Keratinocyte (primary cell): ENCODE data around the gene GNAT3. TPM values are rescaled to one million over a fixed set of nuclear protein-coding genes. Genes with fewer than 3 reads are reported as not detected.

Source experiments
- DNase-seq: peaks from one replicate; pipeline ENCODE4 v3.0.0-alpha.2; 2011; ENCODE audit warnings: low read depth, missing footprints, low spot score
- FAIRE-seq: peaks from 2 replicates; lab custom pipeline; 2011; peaks lifted over from hg19 to GRCh38; lab: Jason Lieb, UNC
- H2AFZ ChIP-seq: 2 replicates; pipeline ENCODE4 v1.6.0; 2012; ENCODE audit warnings: low read length, control low read depth, inconsistent platforms; ENCODE audit not compliant: control insufficient read depth
- H3K27ac ChIP-seq: 2 replicates; pipeline ENCODE4 v1.5.1; 2011; ENCODE audit warnings: low read length; ENCODE audit not compliant: control insufficient read depth, insufficient read depth
- H3K27me3 ChIP-seq: 3 replicates; pipeline ENCODE4 v1.6.0; 2011; ENCODE audit warnings: low read length; ENCODE audit not compliant: control insufficient read depth, insufficient read depth; ENCODE audit errors: extremely low read depth
- H3K36me3 ChIP-seq, 2 experiments: 2 replicates in 1 of 2; 3 replicates in 1 of 2; pipeline ENCODE4 v1.5.1; 2011; ENCODE audit warnings: low read length in 2 of 2, mild to moderate bottlenecking in 1 of 2; ENCODE audit not compliant: control insufficient read depth in 2 of 2, insufficient read depth in 2 of 2; ENCODE audit errors: extremely low read depth in 1 of 2
- H3K4me1 ChIP-seq: 3 replicates; pipeline ENCODE4 v1.5.1; 2011; ENCODE audit warnings: low read length; ENCODE audit not compliant: control insufficient read depth, insufficient read depth; ENCODE audit errors: extremely low read depth
- H3K4me2 ChIP-seq: 3 replicates; pipeline ENCODE4 v1.6.0; 2011; ENCODE audit warnings: low read depth, low read length; ENCODE audit not compliant: control insufficient read depth, insufficient read depth; ENCODE audit errors: extremely low read depth
- H3K4me3 ChIP-seq, 3 experiments: fragments of 200-600 bp in 1 of 3; sonication (generic) in 1 of 3; 2 replicates in 2 of 3; 3 replicates in 1 of 3; pipeline ENCODE4 v1.5.1; 2011 to 2016; ENCODE audit warnings: low read length in 3 of 3, mild to moderate bottlenecking in 3 of 3, control low read depth in 2 of 3, inconsistent platforms in 1 of 3, low read depth in 1 of 3, mixed read lengths in 1 of 3, mixed run types in 1 of 3, moderate library complexity in 1 of 3; ENCODE audit not compliant: control insufficient read depth in 2 of 3, insufficient read depth in 2 of 3; ENCODE audit errors: extremely low read depth in 1 of 3
- H3K79me2 ChIP-seq: 2 replicates; pipeline ENCODE4 v1.6.0; 2012; ENCODE audit warnings: low read length; ENCODE audit not compliant: control insufficient read depth, insufficient read depth
- H3K9ac ChIP-seq: 3 replicates; pipeline ENCODE4 v1.6.0; 2011; ENCODE audit warnings: low read length; ENCODE audit not compliant: control insufficient read depth, insufficient read depth; ENCODE audit errors: extremely low read depth
- H3K9me1 ChIP-seq: 3 replicates; pipeline ENCODE4 v1.6.0; 2011; ENCODE audit warnings: low read length; ENCODE audit not compliant: control insufficient read depth, insufficient read depth; ENCODE audit errors: extremely low read depth
- H3K9me3 ChIP-seq: 2 replicates; pipeline ENCODE4 v1.5.1; 2012; ENCODE audit warnings: low read depth, low read length; ENCODE audit not compliant: control insufficient read depth
- H4K20me1 ChIP-seq: 3 replicates; pipeline ENCODE4 v1.6.0; 2011; ENCODE audit warnings: low read length; ENCODE audit not compliant: control insufficient read depth, insufficient read depth; ENCODE audit errors: extremely low read depth
- EZH2 ChIP-seq: IDR thresholded peaks from one replicate; pipeline ENCODE4 v1.6.1; 2012; ENCODE audit warnings: inconsistent platforms, mild to moderate bottlenecking, low read length, moderate library complexity
- dilution Hi-C: fragments of 300-500 bp; cut with MboI; formaldehyde crosslinking; loops from one replicate; pipeline ENCODE4 v1.7.0; 2020; ENCODE audit warnings: low sequenced_read_pairs; ENCODE audit not compliant: extremely low pct_ligation_motif_present
- polyA plus RNA-seq, 5 experiments: library from polyadenylated mRNA; depleted of rRNA in 3 of 5; stranded (reverse) in 3 of 5; stranded (forward) in 1 of 5; unstranded in 1 of 5; fragments of >200 nt; gene quantifications; 1 replicate in 1 of 5; 2 replicates in 3 of 5; 3 replicates in 1 of 5; pipeline versions ENCODE4 v1.2.1 to v1.2.3, GENCODE V29; 2011 to 2012; ENCODE audit warnings: missing spikeins in 2 of 5, low read depth in 1 of 5, low replicate concordance in 1 of 5
- TF ChIP-seq, protein P1 (sequence below), 3 experiments: IDR thresholded peaks in 1 of 3; conservative IDR thresholded peaks in 1 of 3; optimal IDR thresholded peaks in 1 of 3; 2 replicates in 2 of 3; 3 replicates in 1 of 3; pipeline versions ENCODE3 to v1.5.1; 2011; ENCODE audit warnings: low read length in 3 of 3, mild to moderate bottlenecking in 3 of 3, moderate library complexity in 2 of 3, control low read depth in 1 of 3, inconsistent platforms in 1 of 3; ENCODE audit not compliant: insufficient read depth in 2 of 3; ENCODE audit errors: extremely low read depth in 1 of 3

GNAT3 gene
- polyA plus RNA-seq, 1 donor (not counting 4 experiments of a cell fraction or from before 2014, with no cell fraction given), result not detected

DNA sequence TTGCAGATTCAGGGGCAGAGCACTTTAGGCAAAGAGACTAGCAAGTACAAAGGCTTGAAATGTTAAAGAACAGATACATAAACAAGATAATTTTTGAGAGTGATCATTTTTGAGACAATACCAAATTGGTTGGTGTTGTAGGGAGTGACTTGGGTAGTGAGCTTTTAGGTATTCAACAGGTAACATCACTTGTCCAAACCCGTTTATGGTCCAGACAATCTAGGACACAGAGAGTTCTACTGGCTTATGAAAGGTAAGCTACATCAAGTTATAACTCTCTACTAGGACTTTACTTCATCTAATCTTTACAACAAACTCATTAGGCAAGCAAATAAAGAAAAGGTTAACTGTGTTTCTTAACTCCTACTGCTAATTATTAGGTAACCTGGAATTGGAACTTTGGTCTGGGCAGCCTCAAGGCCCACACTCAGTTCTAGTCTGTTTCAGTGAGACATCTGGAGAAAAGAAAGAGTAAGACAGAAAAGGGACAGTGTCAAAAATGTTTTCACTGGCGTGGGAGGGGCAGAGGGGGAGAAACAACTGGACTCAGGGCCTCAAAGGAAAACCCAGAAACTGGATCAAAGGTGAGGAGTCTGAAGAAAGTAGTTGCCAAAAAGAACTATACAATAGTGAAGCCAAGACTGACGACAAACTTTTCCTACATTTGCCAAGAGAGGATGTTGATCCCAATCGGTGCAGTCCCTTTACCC lies 39.2 kb downstream of the GNAT3 start:
- dilution Hi-C loops, result no loop called here
- Histone ChIP-seq H3K9ac (no peak overlapping the region), H3K9me3 (no peaks in the 10 kb centered on the region), H3K27me3 (no peaks in the 10 kb centered on the region), H3K79me2 (no peaks in the 10 kb centered on the region), H3K4me2 (no peak overlapping the region), H3K4me1 (no peaks in the 10 kb centered on the region), H4K20me1 (no peaks in the 10 kb centered on the region), H3K36me3 (no peaks in the 10 kb centered on the region), H2AFZ (peak overlapping the region; percentile 7), H3K27ac (no peak overlapping the region), H3K4me3 (no peak overlapping the region), H3K9me1 (no peaks in the 10 kb centered on the region)
- no peak for TF ChIP-seq EZH2
- TF ChIP-seq, protein P1, sequence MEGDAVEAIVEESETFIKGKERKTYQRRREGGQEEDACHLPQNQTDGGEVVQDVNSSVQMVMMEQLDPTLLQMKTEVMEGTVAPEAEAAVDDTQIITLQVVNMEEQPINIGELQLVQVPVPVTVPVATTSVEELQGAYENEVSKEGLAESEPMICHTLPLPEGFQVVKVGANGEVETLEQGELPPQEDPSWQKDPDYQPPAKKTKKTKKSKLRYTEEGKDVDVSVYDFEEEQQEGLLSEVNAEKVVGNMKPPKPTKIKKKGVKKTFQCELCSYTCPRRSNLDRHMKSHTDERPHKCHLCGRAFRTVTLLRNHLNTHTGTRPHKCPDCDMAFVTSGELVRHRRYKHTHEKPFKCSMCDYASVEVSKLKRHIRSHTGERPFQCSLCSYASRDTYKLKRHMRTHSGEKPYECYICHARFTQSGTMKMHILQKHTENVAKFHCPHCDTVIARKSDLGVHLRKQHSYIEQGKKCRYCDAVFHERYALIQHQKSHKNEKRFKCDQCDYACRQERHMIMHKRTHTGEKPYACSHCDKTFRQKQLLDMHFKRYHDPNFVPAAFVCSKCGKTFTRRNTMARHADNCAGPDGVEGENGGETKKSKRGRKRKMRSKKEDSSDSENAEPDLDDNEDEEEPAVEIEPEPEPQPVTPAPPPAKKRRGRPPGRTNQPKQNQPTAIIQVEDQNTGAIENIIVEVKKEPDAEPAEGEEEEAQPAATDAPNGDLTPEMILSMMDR (optimal IDR thresholded peaks at IDR 0.05 in 1 of 3, IDR thresholded peaks at IDR 0.05 in 1 of 3, conservative IDR thresholded peaks at IDR 0.05 in 1 of 3; ENCODE audit: extremely low read depth in 1 of 3, insufficient read depth in 2 of 3, low read length in 3 of 3), result no peak
- DNase-seq (no peak), FAIRE-seq (no peak)

DNA sequence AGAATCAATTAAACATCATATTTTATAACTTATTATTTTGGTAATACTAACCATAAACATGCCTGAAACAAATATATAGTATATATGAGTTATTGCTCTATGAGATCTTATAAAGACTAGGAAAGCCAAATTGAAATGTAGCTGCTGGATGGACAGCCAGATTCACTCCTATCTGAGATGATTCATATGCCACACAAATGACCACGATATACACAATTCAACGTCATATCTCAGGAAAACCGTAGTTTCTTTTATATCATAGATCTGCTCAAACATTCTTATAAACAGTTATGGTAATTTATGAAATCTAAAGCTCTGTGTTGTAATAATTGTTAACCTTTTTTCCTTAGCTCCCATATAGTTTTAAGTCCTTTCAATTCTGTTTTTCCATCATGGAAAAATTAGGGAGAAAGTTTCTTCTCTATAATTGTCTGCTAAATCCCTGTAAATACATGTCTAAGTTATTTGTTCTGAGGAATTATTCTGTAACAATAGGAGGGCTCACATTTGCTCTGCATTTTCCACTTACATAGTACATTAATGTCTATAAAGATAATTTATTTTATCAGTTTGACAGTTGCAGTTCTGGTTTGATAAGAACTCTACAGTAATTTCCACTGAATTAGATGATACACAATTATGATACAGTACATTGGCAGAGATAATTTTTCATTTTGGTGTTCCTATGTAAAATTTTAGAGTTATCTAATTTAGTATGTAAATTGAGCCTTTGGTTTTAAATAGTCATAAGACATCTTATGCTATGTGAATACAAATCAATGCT lies 42.7 kb downstream of the GNAT3 start:
- no peaks in the 10 kb centered on the region for H3K27me3 ChIP-seq
- no peaks in the 10 kb centered on the region for H3K36me3 ChIP-seq
- H3K4me1 ChIP-seq, result no peaks in the 10 kb centered on the region
- DNase-seq, result no peak
- no peaks in the 10 kb centered on the region for H3K79me2 ChIP-seq
- H2AFZ ChIP-seq, result no peak overlapping the region
- H3K9me1 ChIP-seq, result no peaks in the 10 kb centered on the region
- dilution Hi-C loops, result no loop called here
- H3K9ac ChIP-seq, result no peak overlapping the region
- no peaks in the 10 kb centered on the region for H4K20me1 ChIP-seq
- no peaks in the 10 kb centered on the region for H3K9me3 ChIP-seq
- H3K27ac ChIP-seq, result no peak overlapping the region
- H3K4me2 ChIP-seq, result no peak overlapping the region
- no peak overlapping the region for H3K4me3 ChIP-seq
- TF ChIP-seq EZH2, result no peak
- TF ChIP-seq, protein P1 (optimal IDR thresholded peaks at IDR 0.05 in 1 of 3, IDR thresholded peaks at IDR 0.05 in 1 of 3, conservative IDR thresholded peaks at IDR 0.05 in 1 of 3; ENCODE audit: extremely low read depth in 1 of 3, insufficient read depth in 2 of 3, low read length in 3 of 3), result no peak
- no peak for FAIRE-seq
